H1 (cell line): Measurements from ENCODE around the gene SPOCD1. TPM values are rescaled to one million over a fixed set of nuclear protein-coding genes. Genes with fewer than 3 reads are reported as not detected.

ENCODE experiments used
- CTCF ChIA-PET: fragments of 300-600 bp; sonication (Branson Sonifier 250); formaldehyde crosslinking; loops from one replicate; lab custom pipeline; 2021; ENCODE audit not compliant: partially characterized antibody; lab: Charles Lee
- POLR2A ChIA-PET: fragments of 300-600 bp; sonication (Branson Sonifier 250); formaldehyde crosslinking; loops from one replicate; lab custom pipeline; 2021; ENCODE audit warnings: inconsistent platforms; ENCODE audit not compliant: partially characterized antibody; lab: Charles Lee
- DNase-seq, 2 experiments: peaks; one replicate each; pipeline versions ENCODE4 v3.0.0 to v3.0.0-alpha.2; 2010 to 2022; ENCODE audit warnings: low spot score in 2 of 2, low read depth in 1 of 2, mixed read lengths in 1 of 2
- FAIRE-seq: peaks from 2 replicates; lab custom pipeline; 2011; peaks lifted over from hg19 to GRCh38; lab: Jason Lieb, UNC
- H2AFZ ChIP-seq: 2 replicates; pipeline ENCODE4 v1.8.1; 2012; ENCODE audit warnings: low read length, inconsistent platforms
- H2AK5ac ChIP-seq: 2 replicates; pipeline ENCODE4 v1.6.1; 2013; ENCODE audit warnings: low read depth, low read length
- H2BK120ac ChIP-seq: replicated peaks from 2 replicates; pipeline ENCODE3; 2013; ENCODE audit warnings: low read depth, low read length, inconsistent platforms
- H2BK12ac ChIP-seq: 2 replicates; pipeline ENCODE4 v1.6.1; 2013; ENCODE audit warnings: low read depth, low read length
- H2BK15ac ChIP-seq: 2 replicates; pipeline ENCODE4 v1.6.1; 2013; ENCODE audit warnings: low read length
- H2BK20ac ChIP-seq: 2 replicates; pipeline ENCODE4 v1.6.1; 2013; ENCODE audit warnings: low read length
- H2BK5ac ChIP-seq: 2 replicates; pipeline ENCODE4 v1.6.1; 2013; ENCODE audit warnings: low read depth, low read length
- H3K14ac ChIP-seq: 2 replicates; pipeline ENCODE4 v1.6.1; 2013; ENCODE audit warnings: inconsistent platforms; ENCODE audit not compliant: insufficient read length
- H3K18ac ChIP-seq: 2 replicates; pipeline ENCODE4 v1.6.1; 2013; ENCODE audit warnings: low read length; ENCODE audit errors: extremely low read depth
- H3K23ac ChIP-seq: 2 replicates; pipeline ENCODE4 v1.6.1; 2013; ENCODE audit warnings: inconsistent platforms; ENCODE audit not compliant: insufficient read length
- H3K23me2 ChIP-seq: 2 replicates; pipeline ENCODE4 v1.6.1; 2013; ENCODE audit warnings: low read depth, low read length
- H3K27ac ChIP-seq: 2 replicates; pipeline ENCODE4 v1.6.1; 2011; ENCODE audit warnings: low read depth, low read length, inconsistent platforms
- H3K27me3 ChIP-seq, 4 experiments: replicated peaks in 1 of 4; 1 replicate in 1 of 4; 2 replicates in 3 of 4; pipeline versions ENCODE4 v1.6.1 to v1.8.1; 2011 to 2013; ENCODE audit warnings: low read length in 3 of 4, mild to moderate bottlenecking in 3 of 4, inconsistent platforms in 2 of 4, mixed read lengths in 2 of 4, moderate library complexity in 1 of 4; ENCODE audit not compliant: control insufficient read depth in 3 of 4, insufficient read depth in 3 of 4; ENCODE audit errors: extremely low read depth in 1 of 4
- H3K36me3 ChIP-seq, 4 experiments: 2 replicates each; pipeline versions ENCODE4 v1.6.1 to v1.8.1; 2011 to 2013; ENCODE audit warnings: mild to moderate bottlenecking in 4 of 4, low read length in 3 of 4, moderate library complexity in 2 of 4, control low read depth in 1 of 4, inconsistent platforms in 1 of 4; ENCODE audit not compliant: insufficient read depth in 4 of 4, control insufficient read depth in 2 of 4
- H3K4ac ChIP-seq: replicated peaks from 2 replicates; pipeline ENCODE3; 2013; ENCODE audit warnings: low read length, low read depth, mixed read lengths, inconsistent platforms; ENCODE audit not compliant: insufficient read length
- H3K4me1 ChIP-seq, 4 experiments: replicated peaks in 1 of 4; 1 replicate in 1 of 4; 2 replicates in 3 of 4; pipeline versions ENCODE4 v1.6.1 to v1.8.1; 2011 to 2013; ENCODE audit warnings: low read length in 3 of 4, inconsistent platforms in 2 of 4, mixed read lengths in 1 of 4; ENCODE audit not compliant: insufficient read depth in 4 of 4, control insufficient read depth in 3 of 4
- H3K4me2 ChIP-seq, 2 experiments: 2 replicates each; pipeline versions ENCODE4 v1.6.1 to v1.8.1; 2011 to 2013; ENCODE audit warnings: low read depth in 2 of 2, low read length in 2 of 2, control low read depth in 1 of 2, inconsistent platforms in 1 of 2, mild to moderate bottlenecking in 1 of 2; ENCODE audit not compliant: insufficient read depth in 1 of 2
- H3K4me3 ChIP-seq, 4 experiments: fragments of 200-600, 300-600 bp in 1 of 4; sonication (generic), shearing (Covaris generic), sonication (Bioruptor Twin) in 1 of 4; 2 replicates each; pipeline versions ENCODE4 v1.5.1 to v1.8.1; 2011 to 2016; ENCODE audit warnings: low read length in 4 of 4, low read depth in 3 of 4, control low read depth in 2 of 4, inconsistent platforms in 2 of 4, mild to moderate bottlenecking in 2 of 4, mixed read lengths in 1 of 4, moderate library complexity in 1 of 4; ENCODE audit not compliant: insufficient read depth in 2 of 4; ENCODE audit errors: extremely low read depth in 1 of 4
- H3K56ac ChIP-seq: replicated peaks from 2 replicates; pipeline ENCODE3; 2013; ENCODE audit warnings: low read depth, mild to moderate bottlenecking, mixed read lengths, low read length, inconsistent platforms; ENCODE audit not compliant: insufficient read length
- H3K79me1 ChIP-seq: 2 replicates; pipeline ENCODE4 v1.6.1; 2013; ENCODE audit warnings: low read depth, low read length, control low read depth
- H3K79me2 ChIP-seq, 2 experiments: 2 replicates each; pipeline versions ENCODE4 v1.6.1 to v1.8.1; 2012 to 2013; ENCODE audit warnings: low read length in 2 of 2, mild to moderate bottlenecking in 2 of 2, inconsistent platforms in 1 of 2; ENCODE audit not compliant: insufficient read depth in 2 of 2, control insufficient read depth in 1 of 2
- H3K9ac ChIP-seq, 4 experiments: replicated peaks in 1 of 4; 1 replicate in 1 of 4; 2 replicates in 3 of 4; pipeline versions ENCODE4 v1.6.1 to v1.8.1; 2011 to 2013; ENCODE audit warnings: low read depth in 3 of 4, low read length in 3 of 4, control low read depth in 2 of 4, mild to moderate bottlenecking in 2 of 4, moderate library complexity in 2 of 4, inconsistent platforms in 1 of 4; ENCODE audit errors: extremely low read depth in 1 of 4
- H3K9me3 ChIP-seq, 2 experiments: 2 replicates each; pipeline versions ENCODE4 v1.6.1 to v1.8.1; 2012 to 2013; ENCODE audit warnings: mild to moderate bottlenecking in 2 of 2, moderate library complexity in 2 of 2, control low read depth in 1 of 2, inconsistent platforms in 1 of 2, low read depth in 1 of 2, low read length in 1 of 2, mixed read lengths in 1 of 2; ENCODE audit not compliant: insufficient read depth in 2 of 2
- H4K20me1 ChIP-seq, 2 experiments: replicated peaks in 1 of 2; 2 replicates each; pipeline versions ENCODE3 to v1.8.1; 2011 to 2013; ENCODE audit warnings: inconsistent platforms in 2 of 2, low read length in 2 of 2, mild to moderate bottlenecking in 1 of 2; ENCODE audit not compliant: insufficient read depth in 2 of 2, control insufficient read depth in 1 of 2
- H4K5ac ChIP-seq: 2 replicates; pipeline ENCODE4 v1.6.1; 2013; ENCODE audit warnings: low read length, low read depth, mixed read lengths, inconsistent platforms; ENCODE audit not compliant: insufficient read length
- H4K8ac ChIP-seq: 2 replicates; pipeline ENCODE4 v1.8.0; 2013; ENCODE audit warnings: mild to moderate bottlenecking, moderate library complexity, low read length, inconsistent platforms; ENCODE audit not compliant: insufficient read depth; ENCODE audit errors: extremely low read depth
- H4K91ac ChIP-seq: replicated peaks from 2 replicates; pipeline ENCODE3; 2013; ENCODE audit warnings: low read length, mixed read lengths, inconsistent platforms; ENCODE audit not compliant: insufficient read length
- ATF2 ChIP-seq: IDR thresholded peaks from 2 replicates; pipeline ENCODE4 v1.6.1; 2012; ENCODE audit warnings: low read length, inconsistent platforms
- BRCA1 ChIP-seq: IDR thresholded peaks from 2 replicates; pipeline ENCODE4 v1.6.1; 2012; ENCODE audit warnings: low read depth, low read length, improper control_type of control experiment
- CBX5 ChIP-seq: fragments of 300-800, 300-1000 bp; sonication (generic); IDR thresholded peaks from 2 replicates; pipeline ENCODE4 v1.7.1; 2016; ENCODE audit warnings: antibody characterized with exemption, low read length, low read depth
- CBX8 ChIP-seq: fragments of 300-800, 300-1000 bp; sonication (generic); IDR thresholded peaks from 2 replicates; pipeline ENCODE4 v1.7.1; 2016; ENCODE audit warnings: low read depth, low read length, borderline replicate concordance
- HDAC6 ChIP-seq: IDR thresholded peaks from one replicate; pipeline ENCODE4 v1.7.1; 2012; ENCODE audit warnings: low read depth, mild to moderate bottlenecking, inconsistent platforms, low read length, moderate library complexity
- KDM1A ChIP-seq: fragments of 200-600, 300-600 bp; sonication (generic); IDR thresholded peaks from 2 replicates; pipeline ENCODE4 v1.7.1; 2016; ENCODE audit warnings: mild to moderate bottlenecking, low read length, borderline replicate concordance
- MAFK ChIP-seq: IDR thresholded peaks from 2 replicates; pipeline ENCODE4 v1.6.1; 2012; ENCODE audit warnings: low read depth, mild to moderate bottlenecking, improper control_type of control experiment, low read length
- POLR2AphosphoS5 ChIP-seq: IDR thresholded peaks from 2 replicates; pipeline ENCODE4 v1.6.1; 2011; ENCODE audit warnings: low read depth, low read length
- SP4 ChIP-seq: IDR thresholded peaks from 2 replicates; pipeline ENCODE4 v1.6.1; 2012; ENCODE audit warnings: low read length, inconsistent platforms
- SRF ChIP-seq: IDR thresholded peaks from 2 replicates; pipeline ENCODE4 v1.6.1; 2011; ENCODE audit warnings: mild to moderate bottlenecking, low read depth, low read length, moderate library complexity
- TAF7 ChIP-seq: optimal IDR thresholded peaks from 2 replicates; pipeline ENCODE3; 2011; ENCODE audit warnings: low read depth, mild to moderate bottlenecking, inconsistent platforms, low read length, moderate library complexity, borderline replicate concordance
- ZNF274 ChIP-seq: IDR thresholded peaks from 2 replicates; pipeline ENCODE4 v1.7.0; 2012; ENCODE audit warnings: low read length, borderline replicate concordance; ENCODE audit errors: extremely low read depth
- whole genome bisulfite sequencing, 2 experiments: shearing (Covaris generic) in 1 of 2; methylation state at CpG; one replicate each; pipeline versions ENCODE4 v1.1.6 to v1.1.7; 2013 to 2015; ENCODE audit warnings: low lambda C conversion rate in 2 of 2, mixed read lengths in 2 of 2, inconsistent platforms in 1 of 2, low coverage in 1 of 2, missing lambda C conversion rate in 1 of 2; ENCODE audit not compliant: insufficient replicate concordance in 2 of 2, insufficient coverage in 1 of 2, insufficient read length in 1 of 2; ENCODE audit errors: extremely low coverage in 1 of 2, missing lambda C conversion rate in 1 of 2; 5-methylcytosine and 5-hydroxymethylcytosine counted together
- polyA plus RNA-seq, 7 experiments: library from polyadenylated mRNA; depleted of rRNA in 3 of 7; stranded (reverse) in 5 of 7; unstranded in 2 of 7; fragments of >200 nt in 5 of 7; fragments of 200-250 nt in 2 of 7; gene quantifications; 1 replicate in 5 of 7; 2 replicates in 1 of 7; 4 replicates in 1 of 7; pipeline versions ENCODE4 v1.2.1 to v1.2.3, GENCODE V29; 2011 to 2013; ENCODE audit warnings: missing spikeins in 2 of 7, mixed read lengths in 2 of 7
- total RNA-seq: library from RNA; stranded (reverse); fragmentation: NEBNext Ultra II Directional; extraction: Animal tissue kit (Norgen Biotek cat#: 25700); gene quantifications from 2 replicates; pipeline ENCODE4 v1.2.1, GENCODE V29; 2021

SPOCD1 gene
- total and polyA plus RNA-seq, 2 of the 8 experiments (the other 6 are each of a cell fraction or from before 2014, with no cell fraction given), result 1.8 to 2.9 TPM

DNA sequence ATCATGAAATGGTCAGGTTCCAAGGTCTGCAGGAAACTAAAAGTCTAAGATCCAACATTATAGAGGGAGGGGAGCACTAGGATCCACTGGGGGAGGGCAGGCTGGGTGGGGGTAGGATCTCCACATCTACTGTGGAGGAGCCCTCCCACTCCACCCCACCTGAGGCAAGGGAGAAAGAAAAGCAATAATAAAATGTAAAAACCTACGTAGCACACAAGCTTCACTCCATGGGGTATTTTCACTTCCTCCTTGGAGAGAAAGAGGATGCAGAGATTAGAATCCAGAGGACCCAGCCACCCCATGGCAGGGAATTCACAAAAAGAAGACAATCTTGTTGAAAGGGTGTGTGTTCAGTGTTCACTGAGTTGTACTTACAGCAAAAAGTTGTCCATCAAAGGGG is 14.4 kb downstream of the SPOCD1 start:
- no peaks in the 10 kb centered on the region for H3K9me3 ChIP-seq
- H3K23me2 ChIP-seq, result no peaks in the 10 kb centered on the region; the same call in 1 of the 2 replicates
- no peaks in the 10 kb centered on the region for H3K79me2 ChIP-seq
- no peaks in the 10 kb centered on the region for H4K20me1 ChIP-seq
- H3K79me1 ChIP-seq, result no peaks in the 10 kb centered on the region
- no peak overlapping the region for H4K91ac ChIP-seq
- CTCF ChIA-PET, result interaction anchor here (0.7 to 5.5 kb wide), 5 partner anchors 11 to 238 kb away, joined by 3 to 44 read pairs (median 5); no protein-coding TSS in a partner anchor
- H2BK15ac ChIP-seq, result no peak overlapping the region
- no peak overlapping the region for H2AFZ ChIP-seq
- no peak overlapping the region for H4K5ac ChIP-seq
- H2AK5ac ChIP-seq, result no peak overlapping the region
- FAIRE-seq, result no peak
- no peak overlapping the region for H2BK120ac ChIP-seq
- no peak overlapping the region for H3K4ac ChIP-seq
- no peak overlapping the region for H2BK12ac ChIP-seq
- no peak overlapping the region for H4K8ac ChIP-seq
- no peak overlapping the region for H3K4me2 ChIP-seq
- no peak overlapping the region for H3K14ac ChIP-seq
- no peak overlapping the region for H2BK5ac ChIP-seq
- no peak overlapping the region for H2BK20ac ChIP-seq
- no peaks in the 10 kb centered on the region for H3K27me3 ChIP-seq
- TF ChIP-seq HDAC6 (no peak), MAFK (no peak), CBX5 (no peak), POLR2AphosphoS5 (no peak), SRF (no peak), ATF2 (no peak), CBX8 (no peak), SP4 (no peak), TAF7 (no peak), BRCA1 (no peak), KDM1A (no peak), ZNF274 (no peak)
- no peak overlapping the region for H3K23ac ChIP-seq
- no peak overlapping the region for H3K18ac ChIP-seq
- H3K4me3 ChIP-seq, result no peak overlapping the region
- H3K56ac ChIP-seq, result no peak overlapping the region
- POLR2A ChIA-PET, result interaction anchor here (1.3 kb wide), 2 partner anchors 125 to 387 kb away, joined by 3 read pairs; no protein-coding TSS in a partner anchor
- H3K4me1 ChIP-seq, result peaks cover 0 to 16% (median 8%) of the 10 kb centered on the region in 4 experiments; a peak in 5 of 7 replicates
- H3K36me3 ChIP-seq, result no peaks in the 10 kb centered on the region
- no peak overlapping the region for H3K27ac ChIP-seq
- WGBS, 2 experiments, result 71% methylated on average over 1 of the region's 1 CpG; no CpG with 5 or more reads in 1 of the 2 experiments
- no peak overlapping the region for H3K9ac ChIP-seq
- DNase-seq, result no peak
